Retina (tissue), 1 donor: ENCODE data around the gene ADAMTSL3.

Source experiments
- DNase-seq: peaks from one replicate; pipeline ENCODE4 v3.0.0-alpha.2; 2016

Gene ADAMTSL3

DNA sequence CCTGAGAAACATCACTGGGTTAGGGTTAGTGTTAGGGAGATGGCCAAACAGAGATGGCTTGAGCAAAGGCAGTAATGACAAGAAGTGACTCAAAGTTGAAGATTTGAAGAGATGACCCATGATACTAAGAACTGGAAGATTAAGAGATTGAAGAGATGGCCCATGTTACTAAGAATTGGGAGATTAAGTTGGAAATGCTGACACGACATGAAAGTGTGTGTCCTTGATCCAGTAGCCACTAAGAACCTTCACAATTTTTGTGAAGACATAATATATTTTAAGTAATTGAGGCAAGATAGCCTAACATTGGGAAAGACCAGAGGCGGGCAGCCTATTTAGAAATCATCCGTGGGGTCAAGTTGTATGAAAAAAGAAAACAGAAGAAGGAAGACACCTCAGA, 239.4 kb downstream of the ADAMTSL3 start:
- DNase-seq: no peak

DNA sequence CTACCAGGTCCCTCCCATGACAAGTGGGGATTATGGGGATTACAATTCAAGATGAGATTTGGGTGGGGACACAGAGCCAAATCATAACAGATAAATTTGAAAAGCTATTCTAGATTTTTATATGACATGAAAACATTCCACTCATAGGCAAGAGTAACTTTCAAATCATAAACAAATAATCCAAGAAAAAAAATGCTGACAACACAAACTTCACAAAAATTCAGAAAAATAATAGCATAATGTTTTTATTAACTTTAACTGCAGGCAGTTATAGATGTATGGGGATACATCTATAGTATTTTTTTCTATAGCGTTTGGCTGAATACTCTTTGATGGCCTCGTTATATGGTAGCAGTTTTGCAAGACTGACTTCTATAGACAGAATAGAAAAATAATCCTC, 243.1 kb downstream of the ADAMTSL3 start:
- DNase-seq: no peak

DNA sequence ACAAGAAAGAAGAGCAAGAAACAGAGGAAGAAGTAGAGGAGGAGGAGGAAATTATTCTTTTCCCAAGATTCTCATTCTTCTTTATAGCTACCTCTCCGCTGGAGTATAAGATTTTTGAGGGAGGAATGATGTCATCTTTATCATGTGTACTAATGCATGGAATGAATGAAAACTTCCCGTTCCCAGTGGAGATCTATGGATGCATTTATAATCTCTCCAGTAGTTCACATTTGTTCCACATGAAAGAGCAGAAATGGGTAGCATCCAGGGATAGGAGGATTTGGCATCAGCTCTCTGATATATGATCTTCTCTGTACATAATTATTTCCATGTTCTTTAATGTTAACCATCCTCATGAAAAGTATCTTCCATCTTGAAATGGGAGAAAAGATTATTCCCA, 244.4 kb downstream of the ADAMTSL3 start:
- DNase-seq: no peak

DNA sequence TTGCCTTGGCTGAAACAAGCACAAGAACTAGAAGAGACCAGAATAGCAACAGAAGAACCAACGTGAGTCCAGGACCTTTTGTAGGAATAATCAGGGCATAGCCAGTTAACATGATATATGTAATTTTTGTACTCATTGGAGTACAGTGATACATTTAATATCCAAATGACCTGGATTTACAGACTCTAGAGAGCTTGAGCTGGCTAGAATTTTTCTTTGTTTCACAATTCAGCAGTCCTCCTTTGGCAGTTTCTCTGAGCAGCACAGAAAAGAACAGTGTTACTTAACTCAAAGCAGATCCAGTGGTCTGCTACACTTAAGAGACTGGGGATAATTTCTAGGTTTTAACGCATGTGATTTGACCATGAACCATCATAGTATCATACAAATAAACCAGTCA, 245.7 kb downstream of the ADAMTSL3 start:
- DNase-seq: no peak

DNA sequence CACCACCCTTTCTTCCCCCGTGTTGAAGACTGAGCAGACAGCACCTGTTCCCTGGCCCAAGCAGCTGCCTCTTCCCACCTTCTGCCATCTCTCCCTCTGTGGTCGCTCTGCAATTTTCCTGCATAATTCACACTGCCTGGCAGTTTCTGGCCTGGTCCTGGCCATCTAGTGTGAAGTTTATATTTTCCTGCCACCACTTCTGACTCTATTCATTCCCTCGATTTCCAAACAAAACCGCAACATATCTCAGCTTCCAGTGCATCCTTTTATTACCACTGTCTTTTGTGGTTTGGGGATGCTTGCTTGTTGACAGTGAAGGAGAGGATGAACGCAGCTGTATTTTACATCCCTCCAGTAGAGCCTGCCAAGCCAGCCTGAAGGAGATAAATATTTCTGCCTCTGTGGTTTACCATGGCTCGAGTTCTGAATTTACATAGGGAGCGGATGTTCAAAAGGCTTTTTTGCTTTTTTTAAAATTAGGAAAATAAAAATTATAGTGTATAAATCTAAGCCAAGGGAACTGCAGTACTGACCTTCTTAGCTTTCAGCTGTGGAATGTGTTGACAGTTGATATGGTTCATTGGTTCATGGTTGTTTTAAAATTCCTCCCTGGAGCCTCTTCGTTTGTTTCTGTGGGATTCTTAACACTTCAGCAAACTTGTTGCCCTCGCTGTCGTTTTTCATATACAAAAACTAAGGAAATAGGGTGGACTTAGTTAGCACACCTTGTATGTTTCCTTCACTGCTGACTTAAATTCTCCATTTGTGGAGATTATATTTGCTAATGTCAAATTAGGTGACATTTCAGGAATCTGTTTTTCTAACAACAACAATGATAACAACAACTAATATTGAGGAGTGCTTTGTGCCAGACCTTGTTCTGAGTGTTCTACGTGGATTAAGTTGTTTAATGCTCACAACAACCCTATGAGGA, 250.5 kb downstream of the ADAMTSL3 start:
- peak; percentile 45 for DNase-seq

DNA sequence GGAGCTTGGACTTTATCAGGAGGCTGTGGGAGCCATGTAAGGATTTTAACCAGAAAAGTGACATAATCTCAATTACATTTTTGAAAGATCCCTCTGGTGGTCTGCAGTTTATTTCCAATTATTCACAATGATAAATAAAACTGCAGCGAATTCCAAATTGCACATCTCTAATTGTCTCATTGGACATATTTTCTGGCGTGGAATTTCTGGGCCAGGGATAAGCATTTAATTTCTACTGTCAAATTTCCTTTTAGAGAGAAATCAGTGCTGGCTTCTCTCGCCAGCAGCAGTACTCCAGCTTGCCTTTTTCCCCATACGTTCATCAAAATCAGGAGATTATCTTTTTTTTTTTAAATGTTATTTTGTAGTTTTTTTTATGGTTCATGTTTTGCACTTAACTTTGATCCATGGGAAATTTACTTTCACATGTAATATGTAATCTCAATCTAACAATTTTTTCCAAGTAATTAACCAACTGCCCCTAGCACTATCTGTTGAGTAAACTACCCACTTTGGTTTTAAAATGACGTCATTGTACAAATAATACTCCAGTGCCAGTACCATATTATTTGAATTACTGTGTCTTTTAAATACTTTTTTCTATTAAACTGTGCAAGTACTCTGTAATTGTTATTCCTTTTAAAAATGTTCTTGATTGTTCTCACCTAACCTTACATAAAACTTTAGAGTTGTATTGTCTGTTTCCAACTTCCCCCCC, 251.8 kb downstream of the ADAMTSL3 start:
- no peak for DNase-seq

DNA sequence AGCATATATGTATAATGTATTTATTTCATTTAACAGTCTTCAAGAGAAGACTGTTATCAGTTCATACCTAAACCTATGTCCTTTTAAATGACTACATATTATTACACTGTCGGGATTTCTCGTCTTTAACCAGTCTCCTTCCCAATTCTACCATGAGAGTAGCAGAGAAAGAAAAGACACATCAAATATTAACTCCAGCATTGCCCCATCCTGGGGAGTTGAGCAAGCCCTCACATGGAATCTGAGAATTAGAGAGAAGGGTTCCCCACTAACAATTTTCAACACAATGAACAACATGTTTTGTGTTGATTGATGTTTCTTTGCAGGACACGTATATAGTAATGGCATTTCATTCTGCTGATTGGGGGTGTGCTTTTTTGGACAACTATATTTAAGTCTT, 257.4 kb downstream of the ADAMTSL3 start:
- DNase-seq: no peak

DNA sequence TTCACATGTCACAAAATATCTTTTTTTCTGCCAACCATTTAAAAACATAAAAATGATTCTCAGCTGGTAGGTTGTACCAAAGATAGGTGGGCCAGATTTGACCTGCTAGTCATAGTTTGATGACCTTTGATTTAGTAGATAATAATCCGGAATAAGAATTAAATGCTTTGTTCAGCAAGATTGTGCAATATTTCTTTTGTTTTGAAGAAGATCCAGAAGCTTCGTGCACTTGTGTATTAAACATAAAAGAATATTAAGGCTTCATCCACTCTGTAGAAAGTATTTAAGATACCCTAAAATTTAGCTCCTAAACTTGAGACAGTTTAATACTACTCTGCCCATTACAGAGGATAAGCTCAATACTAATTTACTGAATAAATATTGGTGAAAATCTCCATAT, 258.4 kb downstream of the ADAMTSL3 start:
- DNase-seq: no peak

DNA sequence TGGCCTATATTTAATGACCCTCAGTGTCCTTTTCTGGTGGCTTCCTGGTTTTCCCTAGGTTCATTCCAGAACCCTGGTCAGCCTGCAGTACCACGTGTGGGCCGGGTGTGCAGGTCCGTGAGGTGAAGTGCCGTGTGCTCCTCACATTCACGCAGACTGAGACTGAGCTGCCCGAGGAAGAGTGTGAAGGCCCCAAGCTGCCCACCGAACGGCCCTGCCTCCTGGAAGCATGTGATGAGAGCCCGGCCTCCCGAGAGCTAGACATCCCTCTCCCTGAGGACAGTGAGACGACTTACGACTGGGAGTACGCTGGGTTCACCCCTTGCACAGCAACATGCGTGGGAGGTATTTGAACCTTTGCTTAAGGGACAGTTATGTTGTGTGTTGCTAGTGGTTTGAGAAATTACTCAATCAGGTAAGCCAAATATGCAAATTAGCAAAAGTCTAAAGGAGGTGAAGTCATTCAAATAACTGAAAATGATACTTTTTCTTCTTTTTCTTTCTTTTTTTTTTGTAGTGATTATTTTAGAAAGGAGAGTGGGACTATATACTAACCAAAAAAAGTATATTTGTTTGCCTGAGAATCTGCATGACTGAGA, 259.2 kb downstream of the ADAMTSL3 start:
- no peak for DNase-seq

DNA sequence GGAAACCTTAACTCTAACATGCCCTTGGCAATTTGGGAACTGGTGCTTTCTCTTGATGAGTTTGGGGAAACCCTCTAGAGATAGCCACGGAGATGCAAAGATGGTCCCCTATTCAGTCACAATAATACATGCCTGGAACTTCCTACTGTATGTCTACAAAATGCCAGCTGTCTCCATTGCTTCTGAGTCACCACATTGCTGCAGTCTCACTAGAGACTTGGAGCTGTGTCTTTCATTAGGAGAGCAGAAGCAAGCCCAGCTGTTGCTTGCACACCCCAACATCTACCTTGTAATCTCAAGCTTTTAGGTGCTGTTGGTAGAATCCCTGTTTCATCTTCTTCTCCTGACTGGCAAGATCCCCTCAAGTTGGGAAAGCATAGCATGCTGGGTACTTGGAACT, 261.0 kb downstream of the ADAMTSL3 start:
- no peak for DNase-seq

DNA sequence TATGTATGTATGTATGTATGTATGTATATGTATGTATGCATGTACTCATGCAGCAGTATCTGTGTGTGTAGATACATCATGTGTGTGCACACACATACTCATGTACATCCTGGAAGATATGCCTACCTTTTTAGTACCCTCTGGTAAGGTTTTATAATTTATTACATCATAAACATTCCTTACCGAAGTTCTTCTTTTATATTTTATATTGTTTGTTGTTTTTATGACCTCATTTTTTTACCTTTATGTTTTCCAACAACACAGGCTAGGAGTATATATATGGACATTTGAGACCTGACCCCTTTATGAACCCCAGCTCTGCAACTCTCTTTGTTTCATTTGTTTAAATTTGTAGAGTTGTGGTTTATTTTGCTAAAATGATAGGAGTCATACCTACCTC, 263.5 kb downstream of the ADAMTSL3 start:
- no peak for DNase-seq

DNA sequence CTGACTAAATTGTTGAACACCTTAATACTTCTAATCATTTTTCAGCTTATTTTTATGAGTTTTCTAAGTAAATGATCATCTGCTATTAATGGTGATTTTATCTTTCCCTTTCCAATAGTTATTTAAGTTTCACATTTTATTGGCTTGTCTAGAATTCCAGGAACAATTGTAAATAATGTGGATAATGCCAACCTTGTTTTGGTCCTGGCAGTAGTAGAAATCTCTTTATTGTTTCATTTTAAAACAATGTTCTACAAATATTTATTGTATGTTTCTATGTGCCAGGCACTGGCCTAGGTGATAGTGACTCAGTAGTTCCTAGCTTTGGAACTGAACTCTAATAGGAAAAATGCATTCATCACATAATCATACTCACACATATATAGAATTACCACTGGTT, 264.1 kb downstream of the ADAMTSL3 start:
- DNase-seq: no peak

DNA sequence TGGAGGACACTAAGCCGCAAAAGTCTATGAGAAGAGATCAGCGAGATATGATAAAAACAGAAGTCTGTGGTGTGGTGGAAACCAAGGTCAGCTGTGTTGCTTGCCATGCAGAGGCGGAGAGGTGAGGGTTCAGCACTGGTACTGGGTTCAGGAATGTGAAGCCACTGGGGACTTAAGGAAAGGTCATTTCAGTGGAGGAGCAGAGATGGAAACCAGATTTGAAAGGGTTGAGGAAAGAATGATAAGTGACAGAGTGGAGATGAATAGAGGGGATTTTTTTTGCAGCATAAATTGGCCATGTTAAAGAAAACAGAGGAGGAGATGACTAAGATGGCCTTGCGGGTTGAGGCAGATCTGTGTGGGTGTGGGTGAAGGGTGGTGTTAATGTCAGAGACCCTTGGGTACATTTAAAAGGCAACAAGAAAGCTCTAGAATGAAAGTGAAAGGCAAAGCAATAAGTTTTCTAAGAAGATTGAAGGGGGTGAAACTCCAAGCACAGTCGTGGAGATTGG, 265.5 kb downstream of the ADAMTSL3 start:
- no peak for DNase-seq

DNA sequence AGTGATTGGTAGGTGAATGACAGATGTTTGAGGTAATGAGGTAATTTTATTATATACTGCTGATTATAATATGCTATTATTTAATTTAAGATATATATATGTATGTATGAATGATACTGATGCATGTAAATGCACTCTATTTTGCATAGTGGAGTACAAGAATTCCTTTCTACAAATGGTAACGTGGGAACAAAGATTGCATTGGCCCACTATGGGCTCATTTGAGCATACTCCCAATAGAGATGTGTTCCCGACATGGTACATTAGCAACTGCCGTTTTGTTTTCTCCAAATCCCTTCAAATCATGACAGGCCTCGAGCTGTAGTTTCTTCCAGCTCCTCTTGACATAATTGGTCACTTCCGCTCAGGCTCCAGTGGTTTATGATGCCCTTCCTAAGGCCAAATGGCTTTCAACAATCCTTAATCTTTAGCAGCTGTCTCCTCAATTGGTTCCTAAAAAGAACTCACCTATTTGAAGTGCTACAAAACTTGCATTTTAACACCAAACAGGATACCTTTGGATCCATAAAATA, 266.1 kb downstream of the ADAMTSL3 start:
- no peak for DNase-seq

DNA sequence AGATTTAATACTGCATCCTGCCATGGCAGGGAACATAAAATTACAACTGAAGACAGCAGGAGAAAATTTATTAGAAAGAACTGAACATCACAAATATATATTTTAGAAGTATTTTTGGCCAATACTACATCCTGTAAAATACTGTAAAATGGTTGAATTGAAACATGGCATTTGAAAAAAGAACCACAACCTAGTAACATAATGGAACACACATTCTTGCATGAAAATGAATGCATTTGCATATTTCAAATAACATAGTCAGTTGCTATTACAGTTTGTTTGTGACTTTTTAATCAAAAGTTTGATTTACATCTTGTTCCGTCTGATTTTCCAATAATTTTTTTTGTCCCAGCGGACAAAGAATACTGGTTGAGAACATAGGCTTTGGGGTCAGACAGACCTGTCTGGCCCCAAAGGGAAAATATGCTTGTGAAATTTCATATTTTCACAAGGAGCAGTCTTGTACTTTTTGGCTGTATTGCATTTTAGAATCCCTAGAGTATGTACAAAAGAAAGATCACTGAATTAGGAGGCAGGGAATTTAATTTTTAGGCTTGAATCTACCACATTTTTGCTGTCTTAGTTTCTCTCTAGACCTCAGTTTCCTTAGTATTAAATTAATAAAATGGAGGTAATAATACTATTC, 268.8 kb downstream of the ADAMTSL3 start:
- DNase-seq: no peak

DNA sequence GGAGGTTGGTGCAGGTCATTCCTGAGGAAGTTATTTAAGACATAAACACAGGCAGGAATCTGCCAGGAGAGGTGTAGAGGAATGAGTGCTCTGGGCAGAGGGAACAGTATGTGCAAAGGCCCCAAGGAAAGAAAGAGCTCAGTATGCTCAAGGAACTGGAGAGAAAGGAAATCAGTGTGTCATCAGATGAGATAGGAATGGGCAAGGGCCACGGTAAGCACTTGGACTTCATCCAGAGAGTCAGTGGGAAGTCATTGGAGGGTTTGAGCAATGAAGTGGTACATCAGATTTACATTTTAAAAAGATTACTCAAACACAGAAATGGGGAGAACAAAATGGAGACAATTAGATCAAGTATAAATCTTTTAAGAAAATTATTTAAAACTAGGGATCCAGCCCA, 272.2 kb downstream of the ADAMTSL3 start:
- DNase-seq: no peak

DNA sequence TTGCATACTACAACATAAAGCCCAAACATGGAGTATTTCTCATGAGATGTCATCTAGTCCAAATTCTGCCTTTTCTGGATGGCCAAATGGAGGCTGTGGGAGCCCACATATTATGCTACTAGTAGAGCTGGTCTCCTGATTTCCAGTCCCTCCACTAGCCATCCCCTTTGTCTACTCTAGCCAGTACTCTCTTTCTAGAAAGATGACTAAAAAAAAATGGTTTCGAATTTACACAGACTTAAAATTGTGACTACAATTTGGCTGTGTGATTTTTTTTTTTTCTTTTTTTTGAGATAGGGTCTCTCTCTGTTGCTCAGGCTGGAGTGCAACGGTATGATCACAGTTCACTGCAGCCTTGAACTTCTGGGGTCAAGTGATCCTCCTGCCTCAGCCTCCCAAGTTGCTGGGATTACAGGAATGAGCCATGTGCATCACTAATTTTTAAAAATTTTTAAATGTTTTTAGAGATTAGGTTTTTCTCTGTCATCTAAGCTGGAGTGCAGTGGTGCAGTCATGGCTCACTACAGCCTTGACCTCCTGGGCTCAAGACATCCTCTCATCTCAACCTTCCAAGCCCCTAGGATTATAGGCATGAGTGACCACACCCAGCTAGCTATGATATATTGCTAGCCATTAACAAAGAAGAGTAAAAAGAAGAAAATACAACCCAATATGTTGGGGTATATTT, 273.9 kb downstream of the ADAMTSL3 start:
- DNase-seq: no peak

DNA sequence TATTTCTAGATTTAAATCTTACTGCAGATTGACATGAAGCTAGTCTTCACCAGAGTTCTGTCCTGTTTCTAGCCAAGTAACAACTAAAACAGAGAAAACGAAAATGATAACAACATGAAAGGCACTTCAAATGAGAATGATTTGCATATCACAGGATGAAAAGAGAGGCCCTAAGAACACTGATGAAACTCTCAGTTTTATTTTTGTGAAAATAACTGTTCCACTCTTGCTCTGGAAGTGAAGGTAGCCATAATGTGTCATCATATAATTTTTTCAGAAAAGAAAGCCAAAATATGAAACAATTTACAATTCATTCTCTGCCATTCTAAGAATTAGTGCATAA, 274.4 kb downstream of the ADAMTSL3 start:
- DNase-seq: no peak

DNA sequence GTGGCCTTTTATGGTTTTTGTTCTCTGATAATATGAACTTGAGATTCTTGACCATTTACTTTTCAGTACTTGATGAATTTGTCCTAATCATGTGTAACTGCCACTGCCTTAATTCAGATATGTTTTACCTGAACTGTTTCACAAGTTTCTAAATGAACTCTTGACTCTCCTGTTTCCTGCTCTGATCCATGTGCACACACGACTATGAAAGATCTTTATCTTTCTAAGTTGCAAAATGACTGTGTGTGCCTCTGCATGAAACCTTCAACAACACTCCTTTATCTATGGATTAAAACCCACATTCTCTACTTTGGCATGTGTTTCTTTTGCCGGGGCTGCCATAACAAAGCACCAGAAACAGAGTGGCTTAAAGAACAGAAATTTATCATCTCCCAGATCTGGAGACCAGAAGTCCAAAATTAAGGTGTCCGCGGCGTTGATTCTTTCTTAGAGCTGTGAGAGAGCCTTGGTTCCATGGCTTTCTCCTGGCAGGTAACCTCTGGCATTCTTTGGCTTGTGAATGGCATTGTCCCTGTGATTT, 275.0 kb downstream of the ADAMTSL3 start:
- DNase-seq: no peak

DNA sequence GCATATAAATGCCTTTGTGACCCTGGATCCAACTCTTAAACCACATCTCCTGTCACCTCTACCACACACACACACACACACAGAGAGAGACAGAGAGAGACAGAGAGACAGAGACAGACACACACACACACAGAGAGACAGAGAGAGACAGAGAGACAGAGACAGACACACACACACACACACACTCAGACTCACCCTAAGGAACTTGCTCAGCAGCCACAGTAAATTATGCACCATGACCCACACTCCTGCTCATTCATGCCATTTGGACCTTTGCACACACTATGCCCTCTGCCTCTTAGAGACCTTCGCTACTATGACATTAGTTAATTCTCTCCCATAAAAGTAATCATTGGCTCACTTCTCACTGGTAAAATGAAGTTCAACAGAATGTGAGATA, 275.7 kb downstream of the ADAMTSL3 start:
- DNase-seq: no peak

DNA sequence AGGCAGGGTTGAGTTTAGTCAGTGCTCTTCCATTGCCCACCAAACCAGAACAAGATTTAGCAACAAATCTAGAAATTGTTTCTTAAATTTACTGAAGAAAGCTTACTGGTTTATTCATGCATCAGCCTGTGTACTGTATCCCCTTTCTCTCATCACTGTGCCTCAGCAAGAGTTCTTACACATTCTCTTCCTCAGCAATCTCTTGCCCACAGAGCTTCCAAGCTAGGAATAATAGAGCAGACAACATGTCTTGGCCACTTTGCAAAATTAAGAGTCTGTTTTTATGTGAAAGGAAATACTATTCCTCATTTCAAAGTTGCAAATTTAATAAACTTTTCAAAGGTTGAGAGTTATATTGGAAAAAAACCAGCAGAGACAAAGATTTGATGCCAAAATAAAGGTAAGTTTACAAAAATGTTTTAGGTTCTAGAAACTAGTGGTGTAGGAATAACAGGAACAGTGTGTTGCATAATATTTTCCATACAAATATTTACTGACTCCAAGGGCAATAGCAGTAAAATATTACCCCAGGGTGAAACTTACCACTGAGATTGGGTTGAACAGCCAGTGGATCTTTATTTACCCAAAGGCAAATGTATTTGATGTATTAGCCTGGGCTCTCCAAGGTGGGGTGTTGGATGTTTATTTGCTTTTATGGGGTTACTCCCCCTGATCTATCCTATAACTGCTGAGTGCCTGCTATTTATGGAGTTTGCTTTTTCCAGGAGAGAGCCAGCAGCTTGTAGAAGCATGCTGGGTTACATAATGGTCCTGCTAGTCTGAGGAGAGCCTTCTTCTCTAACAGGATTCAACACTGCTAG, 276.7 kb downstream of the ADAMTSL3 start:
- no peak for DNase-seq
